GM21529 (cell line): Measurements from ENCODE around the gene BBS2.

ENCODE experiments used
- ATAC-seq: cut with Tn5 transposase; IDR thresholded peaks from one replicate; pipeline ENCODE4 v1.9.1; 2021; ENCODE audit not compliant: unreplicated experiment

Gene BBS2

GRCh38 chr16:56519459-56520250, at the start of gene BBS2:
BBS2 (minus strand) TSS chr16:56520024; CDS start chr16:56519862, 162 bp downstream.
- ATAC-seq: peak; percentile 88

GRCh38 chr16:56564793-56565477, 45.1 kb upstream of the BBS2 start, which contains the start of gene MT4:
MT4 (plus strand) TSS chr16:56565073; CDS start chr16:56565129, 56 bp downstream.
- ATAC-seq: no peak

- no peak for ATAC-seq
These were observed 41.3 kb upstream of the BBS2 start for GRCh38 chr16:56561126-56561525.

- no peak for ATAC-seq
These were observed 40.6 kb upstream of the BBS2 start for GRCh38 chr16:56560447-56560846.

GRCh38 chr16:56559109-56559508, 39.3 kb upstream of the BBS2 start:
- ATAC-seq: no peak

GRCh38 chr16:56558024-56558747, 38.4 kb upstream of the BBS2 start:
- no peak for ATAC-seq

- no peak for ATAC-seq
These were observed 34.6 kb upstream of the BBS2 start for GRCh38 chr16:56554441-56554840.

GRCh38 chr16:56551796-56552738, 32.2 kb upstream of the BBS2 start:
- ATAC-seq: no peak

GRCh38 chr16:56549744-56550385, 30.0 kb upstream of the BBS2 start:
- no peak for ATAC-seq

- no peak for ATAC-seq
These were observed 29.3 kb upstream of the BBS2 start for GRCh38 chr16:56549161-56549560.

GRCh38 chr16:56547949-56548567, 28.2 kb upstream of the BBS2 start:
- no peak for ATAC-seq

- ATAC-seq: no peak
These were observed 27.5 kb upstream of the BBS2 start for GRCh38 chr16:56547120-56547948.

GRCh38 chr16:56542039-56542438, 22.2 kb upstream of the BBS2 start:
- no peak for ATAC-seq

- ATAC-seq: no peak
These were observed 19.8 kb upstream of the BBS2 start for GRCh38 chr16:56539656-56540055.

- ATAC-seq: no peak
These were observed 18.5 kb upstream of the BBS2 start for GRCh38 chr16:56538331-56538730.

- no peak for ATAC-seq
These were observed 15.1 kb upstream of the BBS2 start for GRCh38 chr16:56534847-56535383.

- no peak for ATAC-seq
These were observed 12.9 kb upstream of the BBS2 start for GRCh38 chr16:56532714-56533113.

GRCh38 chr16:56530872-56531271, 11.0 kb upstream of the BBS2 start:
- no peak for ATAC-seq
